ENCODE measurements around the gene INTU.

The INTU gene

DNA sequence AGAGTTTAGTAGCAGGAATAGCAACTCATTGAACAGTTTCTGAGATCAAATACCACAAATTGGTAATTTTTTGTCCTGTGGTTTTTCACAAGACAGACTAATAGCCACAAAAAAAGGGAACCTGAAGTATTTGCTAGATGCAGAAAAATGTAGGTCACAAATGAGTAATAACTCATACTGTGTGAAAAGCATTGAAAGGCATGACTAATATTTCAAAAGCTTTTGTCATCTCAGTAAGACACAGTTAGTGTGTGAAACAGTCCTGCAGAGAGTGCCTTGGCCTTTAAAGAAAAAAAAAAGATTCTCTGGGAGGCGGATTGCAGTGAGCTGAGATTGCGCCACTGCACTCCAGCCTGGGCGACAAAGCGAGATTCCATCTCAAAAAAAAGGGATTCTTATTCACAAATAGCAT is 66.0 kb downstream of the INTU start:
- H3K9ac ChIP-seq (ENCODE audit: low read length) = no peak overlapping the region
- no peaks in the 10 kb centered on the region for H4K20me1 ChIP-seq (ENCODE audit: low read depth, low read length)
- H3K27me3 ChIP-seq (ENCODE audit: low read length) = no peaks in the 10 kb centered on the region
- no peaks in the 10 kb centered on the region for H3K36me3 ChIP-seq (ENCODE audit: low read length)
- H3F3A ChIP-seq (ENCODE audit: insufficient read depth) = no peaks in the 10 kb centered on the region
- TF ChIP-seq, protein P1, sequence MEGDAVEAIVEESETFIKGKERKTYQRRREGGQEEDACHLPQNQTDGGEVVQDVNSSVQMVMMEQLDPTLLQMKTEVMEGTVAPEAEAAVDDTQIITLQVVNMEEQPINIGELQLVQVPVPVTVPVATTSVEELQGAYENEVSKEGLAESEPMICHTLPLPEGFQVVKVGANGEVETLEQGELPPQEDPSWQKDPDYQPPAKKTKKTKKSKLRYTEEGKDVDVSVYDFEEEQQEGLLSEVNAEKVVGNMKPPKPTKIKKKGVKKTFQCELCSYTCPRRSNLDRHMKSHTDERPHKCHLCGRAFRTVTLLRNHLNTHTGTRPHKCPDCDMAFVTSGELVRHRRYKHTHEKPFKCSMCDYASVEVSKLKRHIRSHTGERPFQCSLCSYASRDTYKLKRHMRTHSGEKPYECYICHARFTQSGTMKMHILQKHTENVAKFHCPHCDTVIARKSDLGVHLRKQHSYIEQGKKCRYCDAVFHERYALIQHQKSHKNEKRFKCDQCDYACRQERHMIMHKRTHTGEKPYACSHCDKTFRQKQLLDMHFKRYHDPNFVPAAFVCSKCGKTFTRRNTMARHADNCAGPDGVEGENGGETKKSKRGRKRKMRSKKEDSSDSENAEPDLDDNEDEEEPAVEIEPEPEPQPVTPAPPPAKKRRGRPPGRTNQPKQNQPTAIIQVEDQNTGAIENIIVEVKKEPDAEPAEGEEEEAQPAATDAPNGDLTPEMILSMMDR (IDR thresholded peaks at IDR 0.05; ENCODE audit: insufficient read depth, low read length, poor library complexity, severe bottlenecking) = no peak
- TF ChIP-seq EZH2phosphoT487 (conservative IDR thresholded peaks at IDR 0.05; ENCODE audit: low read length) = no peak
- no peak overlapping the region for H3K4me2 ChIP-seq (ENCODE audit: low read depth, low read length, poor library complexity, severe bottlenecking)
- no peaks in the 10 kb centered on the region for H3K9me2 ChIP-seq (replicated peaks; ENCODE audit: insufficient read depth, low read length)
- H3K79me2 ChIP-seq (ENCODE audit: insufficient read depth, low read length) = no peaks in the 10 kb centered on the region
- no peak overlapping the region for H3K27ac ChIP-seq (ENCODE audit: low read depth, low read length)
- H3K9me3 ChIP-seq (ENCODE audit: insufficient read depth, low read length) = no peaks in the 10 kb centered on the region
- H3K4me3 ChIP-seq (ENCODE audit: insufficient read depth, low read length, poor library complexity, severe bottlenecking) = no peak overlapping the region
- no peak overlapping the region for H2AFZ ChIP-seq (ENCODE audit: low read depth, low read length, severe bottlenecking)

DNA sequence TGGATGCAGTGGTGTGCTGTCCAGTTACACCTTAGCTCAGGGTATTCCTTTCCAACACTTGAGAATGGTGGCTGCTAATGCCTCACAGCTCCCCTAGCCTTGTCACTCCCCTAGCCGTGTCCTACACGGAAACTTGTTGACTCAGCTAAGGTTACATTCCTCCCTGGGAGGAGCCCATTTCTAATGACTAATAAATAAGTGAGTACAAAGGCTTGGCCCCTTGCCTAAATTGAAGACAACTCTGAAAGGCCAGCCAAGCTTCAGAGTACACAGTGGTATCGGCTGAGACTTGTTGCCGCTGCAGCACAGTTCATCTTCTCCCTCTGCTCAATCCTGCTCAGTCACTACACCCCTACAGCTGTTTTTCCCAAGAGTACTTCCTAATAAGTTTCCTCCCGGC is 76.2 kb downstream of the INTU start:
- H3K4me3 ChIP-seq (ENCODE audit: insufficient read depth, low read length, poor library complexity, severe bottlenecking) = no peak overlapping the region
- no peaks in the 10 kb centered on the region for H3K9me2 ChIP-seq (replicated peaks; ENCODE audit: insufficient read depth, low read length)
- no peaks in the 10 kb centered on the region for H3K9me3 ChIP-seq (ENCODE audit: insufficient read depth, low read length)
- TF ChIP-seq, protein P1 (IDR thresholded peaks at IDR 0.05; ENCODE audit: insufficient read depth, low read length, poor library complexity, severe bottlenecking) = no peak
- no peak for TF ChIP-seq EZH2phosphoT487 (conservative IDR thresholded peaks at IDR 0.05; ENCODE audit: low read length)
- H3K27me3 ChIP-seq (ENCODE audit: low read length) = no peaks in the 10 kb centered on the region
- H3K9ac ChIP-seq (ENCODE audit: low read length) = no peak overlapping the region
- no peaks in the 10 kb centered on the region for H3F3A ChIP-seq (ENCODE audit: insufficient read depth)
- H3K36me3 ChIP-seq (ENCODE audit: low read length) = no peaks in the 10 kb centered on the region
- no peaks in the 10 kb centered on the region for H4K20me1 ChIP-seq (ENCODE audit: low read depth, low read length)
- H3K79me2 ChIP-seq (ENCODE audit: insufficient read depth, low read length) = no peaks in the 10 kb centered on the region
- no peak overlapping the region for H3K4me2 ChIP-seq (ENCODE audit: low read depth, low read length, poor library complexity, severe bottlenecking)
- no peak overlapping the region for H3K27ac ChIP-seq (ENCODE audit: low read depth, low read length)
- H2AFZ ChIP-seq (ENCODE audit: low read depth, low read length, severe bottlenecking) = no peak overlapping the region

DNA sequence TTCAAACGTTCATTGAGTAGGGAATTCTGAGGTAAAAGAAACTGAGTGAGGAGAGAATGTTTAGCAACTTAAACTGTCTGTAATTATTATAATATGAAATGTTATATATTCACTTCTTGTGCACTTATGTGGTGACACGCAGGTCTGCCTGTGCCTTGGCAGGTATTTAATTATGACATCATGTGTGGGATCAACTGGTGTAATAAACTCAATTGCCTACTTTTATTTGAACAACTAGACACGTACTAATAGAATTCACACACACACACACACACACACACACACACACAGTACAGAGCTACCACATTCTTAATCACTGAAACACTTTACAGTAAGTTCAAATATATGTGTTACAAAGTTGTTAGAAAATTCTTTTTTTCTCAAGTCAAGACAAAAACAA is 76.7 kb downstream of the INTU start:
- no peak overlapping the region for H3K9ac ChIP-seq (ENCODE audit: low read length)
- H3F3A ChIP-seq (ENCODE audit: insufficient read depth) = no peaks in the 10 kb centered on the region
- no peak for TF ChIP-seq EZH2phosphoT487 (conservative IDR thresholded peaks at IDR 0.05; ENCODE audit: low read length)
- TF ChIP-seq, protein P1 (IDR thresholded peaks at IDR 0.05; ENCODE audit: insufficient read depth, low read length, poor library complexity, severe bottlenecking) = no peak
- no peak overlapping the region for H3K27ac ChIP-seq (ENCODE audit: low read depth, low read length)
- no peaks in the 10 kb centered on the region for H3K79me2 ChIP-seq (ENCODE audit: insufficient read depth, low read length)
- H3K27me3 ChIP-seq (ENCODE audit: low read length) = no peaks in the 10 kb centered on the region
- no peaks in the 10 kb centered on the region for H3K9me2 ChIP-seq (replicated peaks; ENCODE audit: insufficient read depth, low read length)
- H2AFZ ChIP-seq (ENCODE audit: low read depth, low read length, severe bottlenecking) = no peak overlapping the region
- H3K9me3 ChIP-seq (ENCODE audit: insufficient read depth, low read length) = no peaks in the 10 kb centered on the region
- H4K20me1 ChIP-seq (ENCODE audit: low read depth, low read length) = no peaks in the 10 kb centered on the region
- no peak overlapping the region for H3K4me3 ChIP-seq (ENCODE audit: insufficient read depth, low read length, poor library complexity, severe bottlenecking)
- no peak overlapping the region for H3K4me2 ChIP-seq (ENCODE audit: low read depth, low read length, poor library complexity, severe bottlenecking)
- H3K36me3 ChIP-seq (ENCODE audit: low read length) = no peaks in the 10 kb centered on the region

Data from SU-DHL-6 (cell line).